Endothelial cell of umbilical vein (primary cell): ENCODE measurements around the gene QSER1. TPM values are rescaled to one million over a fixed set of nuclear protein-coding genes. Genes with fewer than 3 reads are reported as not detected.

ENCODE experiments used
- BruUV-seq: library from RNA; stranded (reverse); fragments of 400-500 nt; replicated peaks from 2 replicates; lab custom pipeline; 2021; lab: Mats Ljungman, UMichigan
- CTCF ChIA-PET: fragments of 300-600, 350-600 bp; sonication (Branson Sonifier 250); formaldehyde crosslinking; loops from one replicate; lab custom pipeline; 2021; ENCODE audit warnings: antibody characterized with exemption, inconsistent platforms; lab: Charles Lee
- POLR2A ChIA-PET: fragments of 300-600, 350-600 bp; sonication (Branson Sonifier 250); formaldehyde crosslinking; loops from one replicate; lab custom pipeline; 2021; ENCODE audit warnings: antibody characterized with exemption, inconsistent platforms; lab: Charles Lee
- DNase-seq: peaks from one replicate; pipeline ENCODE4 v3.0.0-alpha.2; 2011; ENCODE audit warnings: low read depth, low spot score
- FAIRE-seq: peaks from 2 replicates; lab custom pipeline; 2011; peaks lifted over from hg19 to GRCh38; lab: Jason Lieb, UNC
- H2AFZ ChIP-seq: 2 replicates; pipeline ENCODE4 v1.6.0; 2012; ENCODE audit warnings: low read depth, low read length, control low read depth, inconsistent platforms
- H3K27ac ChIP-seq: 2 replicates; pipeline ENCODE4 v1.5.1; 2011; ENCODE audit warnings: low read depth, mild to moderate bottlenecking, control low read depth, low read length, moderate library complexity; ENCODE audit not compliant: insufficient read depth
- H3K27me3 ChIP-seq, 2 experiments: 2 replicates each; pipeline versions ENCODE4 v1.6.0 to v1.6.1; 2011; ENCODE audit warnings: low read length in 2 of 2, mixed read lengths in 1 of 2; ENCODE audit not compliant: control insufficient read depth in 2 of 2, insufficient read depth in 2 of 2
- H3K36me3 ChIP-seq, 2 experiments: 2 replicates in 1 of 2; 3 replicates in 1 of 2; pipeline ENCODE4 v1.5.1; 2011; ENCODE audit warnings: low read length in 2 of 2, mild to moderate bottlenecking in 1 of 2, moderate library complexity in 1 of 2; ENCODE audit not compliant: control insufficient read depth in 2 of 2, insufficient read depth in 2 of 2; ENCODE audit errors: extremely low read depth in 1 of 2
- H3K4me1 ChIP-seq: 3 replicates; pipeline ENCODE4 v1.5.1; 2011; ENCODE audit warnings: mild to moderate bottlenecking, low read length; ENCODE audit not compliant: control insufficient read depth, insufficient read depth; ENCODE audit errors: extremely low read depth
- H3K4me2 ChIP-seq: 2 replicates; pipeline ENCODE4 v1.6.1; 2011; ENCODE audit warnings: low read length, control low read depth, mixed read lengths; ENCODE audit not compliant: insufficient read depth
- H3K4me3 ChIP-seq, 3 experiments: fragments of 200-600 bp in 1 of 3; sonication (generic), shearing (Covaris generic) in 1 of 3; replicated peaks in 1 of 3; 2 replicates each; pipeline ENCODE4 v1.5.1; 2011 to 2016; ENCODE audit warnings: control low read depth in 3 of 3, low read length in 3 of 3, mild to moderate bottlenecking in 2 of 3, inconsistent platforms in 1 of 3, low read depth in 1 of 3, moderate library complexity in 1 of 3; ENCODE audit not compliant: insufficient read depth in 1 of 3
- H3K79me2 ChIP-seq: 2 replicates; pipeline ENCODE4 v1.6.0; 2012; ENCODE audit warnings: low read length, inconsistent platforms; ENCODE audit not compliant: control insufficient read depth, insufficient read depth
- H3K9ac ChIP-seq: replicated peaks from 2 replicates; pipeline ENCODE3; 2011; ENCODE audit warnings: low read length, control low read depth; ENCODE audit not compliant: insufficient read depth; ENCODE audit errors: extremely low read depth
- H3K9me1 ChIP-seq: replicated peaks from 3 replicates; pipeline ENCODE4 v1.6.0; 2011; ENCODE audit warnings: mild to moderate bottlenecking, low read length; ENCODE audit not compliant: control insufficient read depth, insufficient read depth; ENCODE audit errors: extremely low read depth
- H3K9me3 ChIP-seq: replicated peaks from 2 replicates; pipeline ENCODE4 v1.5.1; 2012; ENCODE audit warnings: low read length, inconsistent platforms; ENCODE audit not compliant: control insufficient read depth, insufficient read depth
- H4K20me1 ChIP-seq: replicated peaks from 2 replicates; pipeline ENCODE3; 2011; ENCODE audit warnings: mild to moderate bottlenecking, low read length; ENCODE audit not compliant: control insufficient read depth, insufficient read depth; ENCODE audit errors: extremely low read depth
- CTCF ChIP-seq, 2 donors: IDR thresholded peaks; 1 replicate in 1 of 2; 2 replicates in 1 of 2; pipeline ENCODE4 v1.5.1; 2011; ENCODE audit warnings: low read length in 2 of 2, mild to moderate bottlenecking in 2 of 2, moderate library complexity in 2 of 2, control low read depth in 1 of 2, inconsistent platforms in 1 of 2, low read depth in 1 of 2; ENCODE audit not compliant: insufficient read depth in 1 of 2; ENCODE audit errors: extremely low read depth in 1 of 2
- EZH2 ChIP-seq: IDR thresholded peaks from 2 replicates; pipeline ENCODE4 v1.6.1; 2012; ENCODE audit warnings: borderline replicate concordance, low read depth, mild to moderate bottlenecking, moderate library complexity, low read length, inconsistent platforms; ENCODE audit not compliant: severe bottlenecking
- FOS ChIP-seq: IDR thresholded peaks from 2 replicates; pipeline ENCODE4 v1.6.1; 2011; ENCODE audit warnings: mild to moderate bottlenecking, low read length, moderate library complexity, borderline replicate concordance; ENCODE audit not compliant: insufficient read depth
- GATA2 ChIP-seq: IDR thresholded peaks from 2 replicates; pipeline ENCODE4 v1.7.0; 2011; ENCODE audit warnings: low read depth, mild to moderate bottlenecking, moderate library complexity, mixed read lengths, low read length; ENCODE audit not compliant: insufficient read length, insufficient read depth
- JUN ChIP-seq: IDR thresholded peaks from 2 replicates; pipeline ENCODE4 v1.6.1; 2011; ENCODE audit warnings: borderline replicate concordance, low read depth; ENCODE audit not compliant: insufficient read length, insufficient read depth
- MAX ChIP-seq: IDR thresholded peaks from 2 replicates; pipeline ENCODE4 v1.6.1; 2011; ENCODE audit not compliant: insufficient read depth, insufficient read length
- MYC ChIP-seq: IDR thresholded peaks from one replicate; pipeline ENCODE4 v1.6.1; 2011; ENCODE audit warnings: mild to moderate bottlenecking, low read depth, low read length
- POLR2A ChIP-seq: IDR thresholded peaks from 2 replicates; pipeline ENCODE4 v1.6.1; 2012; ENCODE audit warnings: low read depth, mild to moderate bottlenecking, control low read depth, low read length
- POLR2AphosphoS5 ChIP-seq: IDR thresholded peaks from 2 replicates; pipeline ENCODE4 v1.6.1; 2012; ENCODE audit warnings: low read depth, mild to moderate bottlenecking, control low read depth, low read length, moderate library complexity; ENCODE audit not compliant: insufficient read depth
- dilution Hi-C: fragments of 300-500 bp; cut with MboI; formaldehyde crosslinking; loops from one replicate; pipeline ENCODE4 v1.15.0; 2019; ENCODE audit warnings: low sequenced_read_pairs; ENCODE audit not compliant: extremely low pct_ligation_motif_present
- intact Hi-C: fragments of 100-400 bp; cut with micrococcal nuclease; formaldehyde crosslinking; loops from one replicate; pipeline ENCODE4 v1.10.0; 2022
- polyA plus RNA-seq, 4 experiments: library from polyadenylated mRNA; depleted of rRNA in 3 of 4; stranded (reverse) in 3 of 4; unstranded in 1 of 4; fragments of >200 nt; gene quantifications; 2 replicates each; pipeline versions ENCODE4 v1.2.1 to v1.2.3, GENCODE V29; 2011 to 2012; ENCODE audit warnings: missing spikeins in 1 of 4
- total RNA-seq: library from RNA; stranded (reverse); gene quantifications from 2 replicates; pipeline ENCODE4 v1.2.3, GENCODE V29; 2021

Gene QSER1
- total and polyA plus RNA-seq, 2 donors (not counting 3 experiments of a cell fraction or from before 2014, with no cell fraction given), result 5.5 to 36.6 TPM

GRCh38 chr11:32858731-32859130 lies 33.9 kb upstream of the QSER1 start:
- Histone ChIP-seq H3K27me3 (peaks cover 6 to 13% of the 10 kb centered on the region in 2 experiments), H3K9me3 (no peaks in the 10 kb centered on the region), H3K4me3 (no peak overlapping the region), H3K36me3 (no peaks in the 10 kb centered on the region), H4K20me1 (no peaks in the 10 kb centered on the region), H3K4me1 (no peaks in the 10 kb centered on the region), H3K9ac (no peak overlapping the region), H3K9me1 (no peaks in the 10 kb centered on the region), H3K27ac (no peak overlapping the region), H3K79me2 (no peaks in the 10 kb centered on the region), H3K4me2 (no peak overlapping the region), H2AFZ (no peak overlapping the region)
- intact Hi-C loops, result no loop called here
- no peak for FAIRE-seq
- no peak for DNase-seq
- no peak for TF ChIP-seq JUN
- no peak for TF ChIP-seq FOS
- no peak for TF ChIP-seq POLR2AphosphoS5
- no peak for TF ChIP-seq EZH2
- no peak for TF ChIP-seq CTCF (IDR thresholded peaks at IDR 0.05; ENCODE audit: extremely low read depth in 1 of 2, insufficient read depth in 1 of 2, low read depth in 1 of 2, low read length in 2 of 2)
- no peak for TF ChIP-seq MYC
- no peak for TF ChIP-seq GATA2
- TF ChIP-seq MAX, result no peak
- no peak for TF ChIP-seq POLR2A
- no TSS peak for BruUV-seq
- dilution Hi-C loops, result no loop called here
- POLR2A ChIA-PET, result no interaction called here
- CTCF ChIA-PET, result interaction anchor here (1.0 kb wide), 1 partner anchor 9 kb away, joined by 3 read pairs; no protein-coding TSS in a partner anchor
